Pons (tissue), 1 donor: ENCODE results near the gene PTGDR.

Experiments used
- DNase-seq: peaks from one replicate; pipeline ENCODE4 v3.0.0-alpha.2; 2016; ENCODE audit warnings: low spot score

The PTGDR gene

DNA sequence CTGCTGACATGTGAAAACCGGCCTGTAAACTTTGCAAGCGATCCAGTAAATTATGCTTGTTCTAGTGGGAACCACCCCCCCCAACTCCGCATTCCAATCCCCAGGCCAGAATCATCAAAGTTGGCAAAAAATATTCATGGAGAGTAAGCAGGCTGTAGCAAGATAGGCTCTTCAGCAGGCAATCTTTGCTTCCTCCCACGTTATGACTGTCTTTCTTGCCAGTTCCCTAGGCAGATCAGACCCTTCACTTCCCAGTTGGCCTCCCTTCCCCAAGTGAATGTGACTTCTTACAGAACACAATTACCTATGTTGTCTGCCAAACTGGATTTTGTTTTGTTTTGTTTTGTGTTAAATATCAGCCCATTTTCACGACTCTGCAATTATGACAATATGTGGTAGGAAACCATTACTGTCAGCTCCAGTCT, 45.4 kb downstream of the PTGDR start:
- DNase-seq = no peak

DNA sequence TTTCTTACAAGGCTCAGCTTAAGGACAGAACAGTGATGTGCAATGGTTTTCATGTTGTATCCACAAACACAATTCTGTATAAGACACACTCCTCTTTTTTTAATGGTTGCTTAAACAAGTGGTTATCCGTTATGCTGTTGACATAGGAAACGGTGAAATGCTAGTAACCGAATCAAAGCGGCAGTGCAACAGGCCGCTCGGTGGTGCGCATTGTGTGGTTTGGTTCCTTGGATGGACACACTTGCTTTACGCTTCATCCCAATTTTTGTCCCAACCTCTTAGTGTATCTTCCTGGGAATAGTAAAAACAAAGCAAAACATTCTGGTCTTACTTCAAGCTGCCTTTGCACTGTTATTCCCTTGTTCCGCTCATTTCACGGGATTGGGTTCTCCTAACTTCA, 46.0 kb downstream of the PTGDR start:
- no peak for DNase-seq

DNA sequence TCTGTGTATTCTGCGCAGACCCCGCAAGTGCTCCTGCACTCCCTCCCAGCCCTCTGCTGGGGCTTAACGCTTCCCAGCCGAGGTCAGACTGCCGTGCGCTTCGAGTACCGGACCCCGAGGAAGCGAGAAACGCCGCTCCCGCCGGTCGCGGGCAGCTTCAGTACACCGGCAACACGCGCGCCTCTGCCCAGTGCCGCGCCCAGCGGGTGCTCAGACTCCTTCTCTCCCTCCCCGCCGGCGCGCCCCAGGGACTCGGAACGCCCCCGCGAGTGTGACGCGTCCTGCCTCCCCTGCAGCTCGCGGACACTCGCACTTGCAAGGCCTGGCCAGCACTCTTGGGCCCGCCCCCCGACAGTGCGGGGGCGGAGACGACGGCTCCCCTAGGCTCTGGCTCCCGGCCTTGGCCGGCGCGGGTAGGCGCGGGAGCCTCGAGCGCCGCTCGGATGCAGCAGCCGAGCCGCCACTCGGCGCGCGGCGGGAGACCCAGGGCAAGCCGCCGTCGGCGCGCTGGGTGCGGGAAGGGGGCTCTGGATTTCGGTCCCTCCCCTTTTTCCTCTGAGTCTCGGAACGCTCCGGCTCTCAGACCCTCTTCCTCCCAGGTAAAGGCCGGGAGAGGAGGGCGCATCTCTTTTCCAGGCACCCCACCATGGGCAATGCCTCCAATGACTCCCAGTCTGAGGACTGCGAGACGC, 46.6 kb downstream of the PTGDR start, which contains the start of gene PTGER2:
TSS of gene PTGER2 (plus strand) at position 410 of the 692 bp plus-strand sequence. CDS start at position 647, 237 bp downstream.
- no peak for DNase-seq

DNA sequence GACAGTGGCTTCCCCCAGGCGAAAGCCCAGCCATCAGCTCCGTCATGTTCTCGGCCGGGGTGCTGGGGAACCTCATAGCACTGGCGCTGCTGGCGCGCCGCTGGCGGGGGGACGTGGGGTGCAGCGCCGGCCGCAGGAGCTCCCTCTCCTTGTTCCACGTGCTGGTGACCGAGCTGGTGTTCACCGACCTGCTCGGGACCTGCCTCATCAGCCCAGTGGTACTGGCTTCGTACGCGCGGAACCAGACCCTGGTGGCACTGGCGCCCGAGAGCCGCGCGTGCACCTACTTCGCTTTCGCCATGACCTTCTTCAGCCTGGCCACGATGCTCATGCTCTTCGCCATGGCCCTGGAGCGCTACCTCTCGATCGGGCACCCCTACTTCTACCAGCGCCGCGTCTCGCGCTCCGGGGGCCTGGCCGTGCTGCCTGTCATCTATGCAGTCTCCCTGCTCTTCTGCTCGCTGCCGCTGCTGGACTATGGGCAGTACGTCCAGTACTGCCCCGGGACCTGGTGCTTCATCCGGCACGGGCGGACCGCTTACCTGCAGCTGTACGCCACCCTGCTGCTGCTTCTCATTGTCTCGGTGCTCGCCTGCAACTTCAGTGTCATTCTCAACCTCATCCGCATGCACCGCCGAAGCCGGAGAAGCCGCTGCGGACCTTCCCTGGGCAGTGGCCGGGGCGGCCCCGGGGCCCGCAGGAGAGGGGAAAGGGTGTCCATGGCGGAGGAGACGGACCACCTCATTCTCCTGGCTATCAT, 47.3 kb downstream of the PTGDR start:
- no peak for DNase-seq

DNA sequence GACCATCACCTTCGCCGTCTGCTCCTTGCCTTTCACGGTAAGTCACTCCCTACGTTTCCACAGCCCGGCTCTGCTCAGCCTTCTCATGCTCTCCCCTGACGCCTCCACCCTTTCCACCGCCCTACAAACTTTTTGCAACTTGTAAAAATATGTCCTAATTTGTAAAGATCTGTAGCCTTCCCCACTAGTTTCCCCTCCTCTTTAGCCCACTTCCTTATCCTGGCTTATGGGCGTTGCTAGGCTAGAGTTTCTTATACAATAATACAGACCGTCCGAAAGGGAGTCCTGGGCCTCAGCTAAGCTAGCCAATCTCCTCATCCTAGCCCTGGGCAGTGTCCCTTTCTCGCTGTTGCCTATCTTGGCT, 47.8 kb downstream of the PTGDR start:
- DNase-seq = no peak

DNA sequence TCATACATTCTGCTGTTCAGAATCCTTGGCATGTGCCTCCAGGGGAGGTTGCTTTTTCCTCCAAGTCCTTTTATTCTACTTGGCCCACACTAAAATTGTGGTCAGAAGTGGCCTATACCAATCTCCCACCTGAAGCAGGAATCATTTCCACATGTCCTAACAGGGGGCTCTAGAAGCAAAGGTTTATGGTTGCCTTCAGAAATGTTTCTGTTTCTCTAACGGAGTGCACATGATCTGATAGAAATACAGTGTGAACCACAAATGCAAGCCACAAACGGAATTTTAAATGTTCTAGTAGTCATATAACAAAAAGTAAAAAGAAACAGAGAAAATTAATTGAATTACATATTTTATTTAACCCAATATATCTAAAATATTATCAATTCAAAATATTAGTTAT, 50.6 kb downstream of the PTGDR start:
- DNase-seq = no peak

DNA sequence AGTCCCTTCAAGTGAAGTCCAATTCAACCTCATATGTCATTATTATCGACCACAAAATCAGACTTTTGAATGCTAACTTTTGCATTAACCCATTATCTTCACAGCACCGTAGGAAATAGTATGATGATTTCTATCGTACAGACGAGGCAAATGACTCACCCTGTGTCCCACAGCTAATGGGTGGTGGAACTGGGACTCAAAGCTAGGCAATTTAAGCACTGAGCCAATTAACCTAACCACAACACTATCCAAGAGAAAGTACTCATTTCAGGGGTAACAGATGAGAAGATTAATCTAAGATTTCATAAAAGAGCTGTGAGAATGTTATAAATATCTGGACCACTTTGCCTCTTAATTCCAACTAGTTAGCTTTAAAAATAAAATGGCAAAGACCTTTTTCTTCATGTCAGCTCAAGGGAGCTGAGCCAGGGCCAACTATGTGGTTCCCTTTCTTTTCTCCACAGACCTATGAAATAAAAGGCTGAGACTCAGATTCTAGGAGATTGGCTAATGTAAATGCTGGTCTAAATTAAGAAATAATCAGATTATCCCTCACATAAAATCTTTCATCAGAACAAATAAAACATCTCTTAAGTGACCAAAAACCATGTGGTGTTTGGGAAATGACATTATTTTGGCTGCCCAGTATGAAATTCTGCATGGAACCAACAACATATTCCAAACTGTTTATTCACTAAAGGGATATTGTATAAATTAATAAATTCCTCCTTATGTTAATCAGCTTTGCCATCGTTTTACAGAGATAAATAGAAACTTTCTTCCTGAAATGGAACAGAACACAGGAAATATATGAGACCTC, 51.5 kb downstream of the PTGDR start:
- no peak for DNase-seq

DNA sequence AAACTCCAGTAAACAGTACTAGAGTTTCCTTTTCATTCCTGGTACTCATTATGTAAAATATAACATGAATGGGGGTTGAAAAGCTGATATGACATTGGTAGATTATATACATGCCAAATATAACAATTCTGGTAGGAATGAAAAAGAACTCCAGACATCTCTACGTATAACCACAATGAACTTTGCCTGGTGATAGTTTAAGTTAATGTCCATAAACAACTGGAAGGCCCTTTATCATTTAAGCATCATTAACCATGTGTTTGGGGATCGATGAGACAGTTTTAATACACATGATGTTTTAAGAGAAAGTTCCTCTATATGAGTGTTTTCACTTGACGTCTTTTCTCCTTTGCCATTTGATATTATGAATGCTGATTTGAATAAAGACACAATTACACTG, 52.4 kb downstream of the PTGDR start:
- DNase-seq = no peak

DNA sequence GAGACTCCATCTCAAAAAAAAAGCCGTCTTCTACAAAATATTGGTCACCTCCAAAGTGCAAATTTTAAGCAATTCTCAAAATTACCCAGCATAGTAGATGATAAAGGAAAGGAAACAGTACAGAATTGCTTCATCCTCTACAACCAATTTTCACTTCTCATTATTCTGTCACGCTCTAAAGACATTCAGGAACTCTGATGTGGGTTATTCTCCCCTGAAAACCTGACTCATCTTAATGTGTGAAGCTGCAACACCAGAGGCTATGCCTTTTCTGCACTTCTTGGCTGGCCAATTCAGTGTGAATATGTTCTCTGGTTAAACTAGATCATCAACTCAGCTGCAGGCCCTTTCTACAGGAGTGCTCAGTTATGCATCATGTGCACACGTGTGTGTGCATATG, 57.6 kb downstream of the PTGDR start:
- DNase-seq = peak; percentile 16

DNA sequence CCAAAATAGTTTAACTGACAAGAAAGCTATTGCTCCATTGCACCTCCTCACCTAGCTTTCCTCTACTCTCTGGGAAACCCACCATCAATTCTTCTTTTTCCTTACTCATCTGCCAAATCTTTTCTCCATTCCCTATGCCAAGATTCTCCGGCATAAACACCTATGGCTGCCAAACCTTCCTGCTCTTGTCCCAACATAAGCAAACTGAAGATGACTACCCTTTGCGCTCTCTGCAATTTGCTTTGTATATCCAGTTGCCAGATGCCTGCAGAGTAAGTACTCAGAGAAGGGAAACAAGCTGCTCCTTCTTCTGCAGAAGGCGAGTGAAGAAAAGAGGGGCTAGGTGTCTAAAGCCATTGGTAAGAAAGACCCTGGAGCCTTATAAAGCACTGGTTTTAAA, 58.1 kb downstream of the PTGDR start:
- no peak for DNase-seq
